Activated CD8-positive, alpha-beta T cell treated with anti-CD3 and anti-CD28 coated beads, Interleukin-2, amount 10 ng/mL, durations not matched to agents 7 days and 5 days (primary cell): ENCODE results near the gene MPPE1. TPM values are rescaled to one million over a fixed set of nuclear protein-coding genes. Genes with fewer than 3 reads are reported as not detected.

Experiments
- ATAC-seq: fragments of 150-1000 bp; cut with Tn5 transposase; one replicate; pipeline ENCODE4 v1.10.0; 2021; ENCODE audit warnings: moderate library complexity
- CTCF ChIA-PET: fragments of 350-600 bp; sonication (Branson Sonifier 250); formaldehyde crosslinking; loops from one replicate; lab custom pipeline; 2021; ENCODE audit warnings: antibody characterized with exemption; lab: Charles Lee
- POLR2A ChIA-PET: fragments of 350-600 bp; sonication (Branson Sonifier 250); formaldehyde crosslinking; loops from one replicate; lab custom pipeline; 2021; ENCODE audit warnings: antibody characterized with exemption; lab: Charles Lee
- DNase-seq: peaks from one replicate; pipeline ENCODE4 v3.0.0-alpha.2; 2020
- H3K27ac Mint-ChIP-seq: one replicate; pipeline ENCODE4 v1.8.0; 2021; ENCODE audit warnings: mild to moderate bottlenecking, mixed read lengths
- H3K27me3 Mint-ChIP-seq: one replicate; pipeline ENCODE4 v1.8.0; 2021; ENCODE audit warnings: low read depth, mixed read lengths
- H3K36me3 Mint-ChIP-seq: one replicate; pipeline ENCODE4 v1.8.0; 2021; ENCODE audit warnings: low read depth, mixed read lengths
- H3K4me1 Mint-ChIP-seq: one replicate; pipeline ENCODE4 v1.8.0; 2021; ENCODE audit warnings: low read depth, mixed read lengths
- H3K4me3 Mint-ChIP-seq: one replicate; pipeline ENCODE4 v1.8.0; 2021; ENCODE audit warnings: mild to moderate bottlenecking, mixed read lengths
- H3K9me3 Mint-ChIP-seq: one replicate; pipeline ENCODE4 v1.8.0; 2022; ENCODE audit warnings: mixed read lengths; ENCODE audit not compliant: insufficient read depth
- total RNA-seq, 2 experiments: library from RNA; stranded (reverse); gene quantifications; one replicate each; pipeline ENCODE4 v1.2.3, GENCODE V29; 2021

Gene MPPE1
- total RNA-seq, 2 experiments from 2014 or later, result 40.0 to 41.6 TPM

- H3K4me3 Mint-ChIP-seq, result no peak overlapping the region
- H3K9me3 Mint-ChIP-seq, result peaks cover 6% of the 10 kb centered on the region
- ATAC-seq, result no peak
- DNase-seq, result no peak
- peaks cover 2% of the 10 kb centered on the region for H3K36me3 Mint-ChIP-seq
- ChIA-PET POLR2A (no interaction called here), CTCF (interaction anchor here (1.3 kb wide), 1 partner anchor 16 kb away, joined by 3 read pairs; no protein-coding TSS in a partner anchor)
- H3K4me1 Mint-ChIP-seq, result no peaks in the 10 kb centered on the region
- H3K27me3 Mint-ChIP-seq, result no peaks in the 10 kb centered on the region
- no peak overlapping the region for H3K27ac Mint-ChIP-seq
These were observed 30.5 kb downstream of the MPPE1 start for GRCh38 chr18:11877497-11878135.

DNA sequence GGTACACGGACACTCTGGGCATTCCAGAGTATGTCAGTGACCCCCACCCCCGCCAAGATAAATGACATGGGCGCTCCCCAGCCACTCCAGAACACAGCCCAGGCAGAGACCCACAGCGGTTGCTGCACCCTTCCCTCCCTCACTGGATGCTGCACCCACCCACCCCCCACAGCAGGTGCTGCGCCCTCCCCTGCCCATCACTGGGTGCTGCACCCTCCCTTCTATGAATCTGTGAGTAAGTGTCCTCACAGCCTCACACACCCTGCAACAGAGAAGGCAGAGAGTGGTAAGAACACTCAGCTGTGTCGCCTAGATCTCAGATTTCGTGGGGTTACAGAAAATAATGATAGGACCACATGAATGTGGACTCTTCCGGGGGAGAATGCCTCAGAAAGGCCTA is 33.4 kb downstream of the MPPE1 start:
- Mint-ChIP-seq H3K9me3 (peaks cover 6% of the 10 kb centered on the region), H3K36me3 (no peaks in the 10 kb centered on the region), H3K4me1 (no peaks in the 10 kb centered on the region), H3K27ac (no peak overlapping the region), H3K4me3 (no peak overlapping the region), H3K27me3 (no peaks in the 10 kb centered on the region)
- ChIA-PET POLR2A (no interaction called here), CTCF (no interaction called here)
- no peak for ATAC-seq
- DNase-seq, result no peak

DNA sequence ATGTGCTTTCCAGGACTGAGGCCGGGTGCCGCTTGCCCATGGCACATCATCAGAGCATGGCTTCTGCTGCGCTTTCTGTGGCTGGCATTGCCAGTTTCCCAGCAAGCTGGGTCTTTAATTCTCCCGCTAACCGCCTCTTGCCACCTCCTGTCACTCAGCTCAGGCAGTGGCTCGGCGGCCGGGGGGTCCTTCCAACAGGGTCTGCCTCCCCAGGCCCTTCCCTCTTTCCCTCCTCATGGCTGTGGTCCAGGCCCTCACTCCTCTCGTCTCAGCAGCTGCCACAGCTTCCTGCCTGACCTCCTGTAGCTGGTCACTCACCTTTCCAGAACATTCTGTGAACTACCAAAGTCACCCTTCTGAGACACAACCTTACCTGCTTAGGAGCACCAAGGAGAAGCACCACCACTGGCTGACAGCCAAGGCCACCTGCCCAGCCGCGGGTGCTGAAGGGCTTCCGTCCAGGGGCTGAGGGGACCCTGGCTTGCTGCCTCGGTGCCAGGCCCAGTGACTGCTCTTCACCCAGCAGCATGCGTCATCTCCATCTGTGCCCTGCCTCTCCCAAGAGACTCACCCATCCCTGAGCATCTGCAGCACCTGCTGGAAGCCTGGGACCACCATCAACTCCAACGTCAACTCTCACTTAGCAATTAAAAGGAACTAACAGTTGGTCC is 34.3 kb downstream of the MPPE1 start:
- ChIA-PET POLR2A (no interaction called here), CTCF (no interaction called here)
- DNase-seq (no peak), ATAC-seq (no peak)
- H3K4me3 Mint-ChIP-seq, result no peak overlapping the region
- no peaks in the 10 kb centered on the region for H3K36me3 Mint-ChIP-seq
- peaks cover 6% of the 10 kb centered on the region for H3K9me3 Mint-ChIP-seq
- no peaks in the 10 kb centered on the region for H3K4me1 Mint-ChIP-seq
- H3K27ac Mint-ChIP-seq, result no peak overlapping the region
- H3K27me3 Mint-ChIP-seq, result no peaks in the 10 kb centered on the region

- ChIA-PET POLR2A (no interaction called here), CTCF (interaction anchor here (0.7 kb wide), 1 partner anchor 138 kb away, joined by 3 read pairs; no protein-coding TSS in a partner anchor)
- Mint-ChIP-seq H3K9me3 (peaks cover 6% of the 10 kb centered on the region), H3K4me3 (no peak overlapping the region), H3K27ac (no peak overlapping the region), H3K36me3 (no peaks in the 10 kb centered on the region), H3K27me3 (no peaks in the 10 kb centered on the region), H3K4me1 (no peaks in the 10 kb centered on the region)
- no peak for ATAC-seq
- no peak for DNase-seq
These were observed 35.5 kb downstream of the MPPE1 start for GRCh38 chr18:11872479-11873136.

DNA sequence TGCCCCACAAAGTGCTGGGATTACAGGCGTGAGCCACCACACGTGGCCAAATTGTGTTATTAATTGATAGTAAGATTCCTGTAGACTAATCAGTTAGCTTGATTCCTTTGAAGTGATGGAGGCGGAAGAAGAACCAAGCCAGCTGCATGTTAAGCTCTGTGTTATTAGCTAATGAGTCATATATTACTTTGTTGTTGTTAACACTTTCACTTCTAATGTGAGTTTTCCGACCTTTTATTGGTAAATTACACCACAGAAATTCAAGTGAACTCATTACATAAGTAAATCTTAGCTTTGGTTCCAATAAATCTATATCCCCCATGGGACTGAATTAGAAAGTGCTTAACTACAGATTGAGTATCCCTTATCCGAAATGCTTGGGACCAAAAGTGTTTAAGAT is 36.6 kb downstream of the MPPE1 start:
- ChIA-PET POLR2A (interaction anchor here (1.1 kb wide), 1 partner anchor 20 kb away, joined by 3 read pairs; no protein-coding TSS in a partner anchor), CTCF (interaction anchor here (1.2 kb wide), 1 partner anchor 138 kb away, joined by 4 read pairs; no protein-coding TSS in a partner anchor)
- Mint-ChIP-seq H3K27me3 (no peaks in the 10 kb centered on the region), H3K4me3 (no peak overlapping the region), H3K9me3 (peaks cover 6% of the 10 kb centered on the region), H3K27ac (no peak overlapping the region), H3K4me1 (no peaks in the 10 kb centered on the region), H3K36me3 (no peaks in the 10 kb centered on the region)
- no peak for ATAC-seq
- no peak for DNase-seq

GRCh38 chr18:11868230-11868629 is 39.9 kb downstream of the MPPE1 start:
- no peak overlapping the region for H3K4me3 Mint-ChIP-seq

DNA sequence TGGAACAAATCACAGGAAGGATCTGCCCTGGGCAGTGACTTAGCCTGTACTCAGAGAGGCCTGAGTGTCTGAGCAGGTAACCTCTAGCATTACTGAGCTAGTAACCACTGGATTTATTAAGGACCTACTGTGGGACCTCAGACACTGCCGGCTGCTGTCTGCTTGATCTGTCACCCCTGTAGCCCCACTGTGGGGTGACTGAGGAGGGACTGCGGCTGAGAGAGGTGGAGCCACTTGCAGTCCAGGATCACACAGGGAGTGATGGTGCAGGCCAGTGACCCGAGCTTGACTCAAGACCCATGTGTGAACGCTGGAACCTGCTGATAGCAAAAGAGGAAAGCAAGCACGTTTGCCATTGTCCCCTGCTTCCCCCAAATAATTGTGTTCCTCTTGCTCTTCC is 41.4 kb downstream of the MPPE1 start:
- ATAC-seq, result no peak
- Mint-ChIP-seq H3K4me3 (no peak overlapping the region), H3K27ac (no peak overlapping the region), H3K27me3 (peaks cover 3% of the 10 kb centered on the region), H3K9me3 (no peaks in the 10 kb centered on the region), H3K36me3 (no peaks in the 10 kb centered on the region), H3K4me1 (no peaks in the 10 kb centered on the region)
- no peak for DNase-seq
- ChIA-PET CTCF (no interaction called here), POLR2A (interaction anchor here (0.7 kb wide), 1 partner anchor 15 kb away, joined by 3 read pairs; no protein-coding TSS in a partner anchor)

More at GRCh38 chr18:11868230-11868629, 39.9 kb downstream of the MPPE1 start:
- ChIA-PET POLR2A (interaction anchor here (0.7 kb wide), 1 partner anchor 79 kb away, joined by 3 read pairs; no protein-coding TSS in a partner anchor), CTCF (interaction anchor here (0.9 kb wide), 1 partner anchor 19 kb away, joined by 3 read pairs; no protein-coding TSS in a partner anchor)
- ATAC-seq (no peak), DNase-seq (no peak)
- peaks cover 3% of the 10 kb centered on the region for H3K27me3 Mint-ChIP-seq
- no peaks in the 10 kb centered on the region for H3K4me1 Mint-ChIP-seq
- no peaks in the 10 kb centered on the region for H3K9me3 Mint-ChIP-seq
- H3K27ac Mint-ChIP-seq, result no peak overlapping the region
- no peaks in the 10 kb centered on the region for H3K36me3 Mint-ChIP-seq

DNA sequence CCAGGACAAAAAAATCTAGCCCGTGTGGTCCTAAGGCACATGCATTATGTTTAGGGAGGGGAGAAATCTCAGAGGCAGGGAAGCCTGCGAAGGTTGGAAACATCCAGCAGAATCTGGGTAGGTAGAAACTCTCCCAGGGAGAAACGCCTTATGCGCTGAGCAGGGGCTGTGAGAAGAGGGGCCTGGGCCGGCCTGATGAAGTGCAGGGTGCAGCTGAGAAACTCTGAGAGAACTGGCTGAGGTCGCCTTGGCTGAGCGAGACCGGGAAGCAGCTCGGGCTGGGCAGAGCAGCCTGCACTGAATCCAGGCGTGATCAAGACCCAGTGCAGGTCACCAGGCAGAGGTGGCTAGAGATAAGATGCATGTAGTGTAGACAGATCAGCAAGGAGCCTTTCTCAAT is 41.8 kb downstream of the MPPE1 start:
- Mint-ChIP-seq H3K4me3 (no peak overlapping the region), H3K4me1 (no peaks in the 10 kb centered on the region), H3K36me3 (no peaks in the 10 kb centered on the region), H3K9me3 (no peaks in the 10 kb centered on the region), H3K27ac (no peak overlapping the region), H3K27me3 (peaks cover 3% of the 10 kb centered on the region)
- ATAC-seq, result no peak
- DNase-seq, result no peak
- ChIA-PET POLR2A (interaction anchor here (0.6 to 0.7 kb wide), 2 partner anchors 14 to 16 kb away, joined by 3 read pairs; no protein-coding TSS in a partner anchor), CTCF (no interaction called here)

- ChIA-PET POLR2A (no interaction called here), CTCF (no interaction called here)
- ATAC-seq, result no peak
- Mint-ChIP-seq H3K36me3 (no peaks in the 10 kb centered on the region), H3K4me1 (peaks cover under 1% of the 10 kb centered on the region), H3K4me3 (no peak overlapping the region), H3K27me3 (peaks cover 3% of the 10 kb centered on the region), H3K9me3 (no peaks in the 10 kb centered on the region), H3K27ac (no peak overlapping the region)
- DNase-seq, result no peak
These were observed 43.0 kb downstream of the MPPE1 start for GRCh38 chr18:11865071-11865470.

GRCh38 chr18:11864471-11864870 is 43.6 kb downstream of the MPPE1 start:
- ATAC-seq, result no peak
- CTCF ChIA-PET, result no interaction called here
- Mint-ChIP-seq H3K27me3 (peaks cover 3% of the 10 kb centered on the region), H3K27ac (no peak overlapping the region), H3K9me3 (no peaks in the 10 kb centered on the region), H3K4me3 (no peak overlapping the region), H3K4me1 (peaks cover 1% of the 10 kb centered on the region), H3K36me3 (no peaks in the 10 kb centered on the region)
- DNase-seq, result no peak
- POLR2A ChIA-PET, result no interaction called here

- peaks cover 1% of the 10 kb centered on the region for H3K4me1 Mint-ChIP-seq
- ChIA-PET CTCF (no interaction called here), POLR2A (no interaction called here)
- H3K9me3 Mint-ChIP-seq, result no peaks in the 10 kb centered on the region
- DNase-seq (no peak), ATAC-seq (no peak)
- H3K27me3 Mint-ChIP-seq, result peaks cover 3% of the 10 kb centered on the region
- H3K27ac Mint-ChIP-seq, result no peak overlapping the region
- no peak overlapping the region for H3K4me3 Mint-ChIP-seq
- H3K36me3 Mint-ChIP-seq, result no peaks in the 10 kb centered on the region
These were observed 45.5 kb downstream of the MPPE1 start for GRCh38 chr18:11862468-11863137.
